ENCODE data around the gene DUSP2. TPM values are rescaled to one million over a fixed set of nuclear protein-coding genes. Genes with fewer than 3 reads are reported as not detected.

DUSP2 gene
- total RNA-seq, 6 experiments from 2014 or later: 10.1 to 17.9 (median 11.5) TPM

- H3K4me3 Mint-ChIP-seq: no peak overlapping the region
- H3K27me3 Mint-ChIP-seq (ENCODE audit: insufficient read depth): peaks cover 14% of the 10 kb centered on the region
- no peak for TF ChIP-seq CTCF (IDR thresholded peaks at IDR 0.05)
- peaks cover 19% of the 10 kb centered on the region for H3K9me3 Mint-ChIP-seq
- H3K4me1 Mint-ChIP-seq (ENCODE audit: low read depth): peaks cover 7% of the 10 kb centered on the region; the same call in 1 of the 2 replicates
- DNase-seq: no peak
- H3K36me3 Mint-ChIP-seq (ENCODE audit: low read depth): peaks cover 10% of the 10 kb centered on the region; the same call in 1 of the 2 replicates
- H3K27ac Mint-ChIP-seq: no peak overlapping the region
Observed at GRCh38 chr2:96103187-96103601, 42.0 kb downstream of the DUSP2 start.

- H3K4me1 Mint-ChIP-seq (ENCODE audit: low read depth): peaks cover 7% of the 10 kb centered on the region; the same call in 1 of the 2 replicates
- H3K36me3 Mint-ChIP-seq (ENCODE audit: low read depth): peaks cover 10% of the 10 kb centered on the region; the same call in 1 of the 2 replicates
- no peak overlapping the region for H3K4me3 Mint-ChIP-seq
- DNase-seq: no peak
- H3K9me3 Mint-ChIP-seq: peaks cover 19% of the 10 kb centered on the region
- H3K27ac Mint-ChIP-seq: no peak overlapping the region
- TF ChIP-seq CTCF (IDR thresholded peaks at IDR 0.05): no peak
- peaks cover 14% of the 10 kb centered on the region for H3K27me3 Mint-ChIP-seq (ENCODE audit: insufficient read depth)
Observed at GRCh38 chr2:96102596-96103186, 42.5 kb downstream of the DUSP2 start.

- DNase-seq: no peak
- peaks cover 7% of the 10 kb centered on the region; the same call in 1 of the 2 replicates for H3K4me1 Mint-ChIP-seq (ENCODE audit: low read depth)
- H3K27me3 Mint-ChIP-seq (ENCODE audit: insufficient read depth): peaks cover 7% of the 10 kb centered on the region
- H3K36me3 Mint-ChIP-seq (ENCODE audit: low read depth): peaks cover 10% of the 10 kb centered on the region; the same call in 1 of the 2 replicates
- H3K4me3 Mint-ChIP-seq: no peak overlapping the region
- H3K27ac Mint-ChIP-seq: no peak overlapping the region
- TF ChIP-seq CTCF (IDR thresholded peaks at IDR 0.05): no peak
- peaks cover 13% of the 10 kb centered on the region for H3K9me3 Mint-ChIP-seq
Observed at GRCh38 chr2:96100893-96101304, 44.3 kb downstream of the DUSP2 start.

GRCh38 chr2:96099861-96100798 is 45.1 kb downstream of the DUSP2 start:
- Mint-ChIP-seq H3K4me3 (no peak overlapping the region), H3K27ac (no peak overlapping the region), H3K4me1 (ENCODE audit: low read depth) (peaks cover 7% of the 10 kb centered on the region; the same call in 1 of the 2 replicates), H3K27me3 (ENCODE audit: insufficient read depth) (peaks cover 6% of the 10 kb centered on the region), H3K9me3 (peaks cover 5% of the 10 kb centered on the region), H3K36me3 (ENCODE audit: low read depth) (peaks cover 4% of the 10 kb centered on the region; the same call in 1 of the 2 replicates)
- no peak for DNase-seq
- no peak for TF ChIP-seq CTCF (IDR thresholded peaks at IDR 0.05)

- Mint-ChIP-seq H3K4me3 (no peak overlapping the region), H3K36me3 (ENCODE audit: low read depth) (no peaks in the 10 kb centered on the region), H3K9me3 (no peaks in the 10 kb centered on the region), H3K27me3 (ENCODE audit: insufficient read depth) (peaks cover 11% of the 10 kb centered on the region), H3K4me1 (ENCODE audit: low read depth) (peaks cover 7% of the 10 kb centered on the region; the same call in 1 of the 2 replicates), H3K27ac (no peak overlapping the region)
- TF ChIP-seq CTCF (IDR thresholded peaks at IDR 0.05): no peak
- no peak for DNase-seq
Observed at GRCh38 chr2:96098900-96099590, 46.2 kb downstream of the DUSP2 start.
